OCI-LY1 (cell line): ENCODE measurements around the gene AAGAB.

Experiments
- CTCF ChIP-seq: fragments of 200-600 bp; sonication (generic), shearing (Covaris generic); IDR thresholded peaks from 2 replicates; pipeline ENCODE4 v1.5.1; 2017; ENCODE audit warnings: mild to moderate bottlenecking, antibody characterized with exemption, low read length, moderate library complexity, mixed read lengths
- EZH2 ChIP-seq: fragments of 200-600 bp; sonication (generic), shearing (Covaris generic); IDR thresholded peaks from 2 replicates; pipeline ENCODE4 v1.8.0; 2017; ENCODE audit warnings: borderline replicate concordance, mixed run types, mild to moderate bottlenecking, antibody characterized with exemption, low read length, moderate library complexity, mixed read lengths

- TF ChIP-seq CTCF = no peak
- no peak for TF ChIP-seq EZH2
These were observed 62.2 kb downstream of the AAGAB start for GRCh38 chr15:67192185-67192820.
